HepG2 (cell line): ENCODE data around the gene CNOT10. TPM values are rescaled to one million over a fixed set of nuclear protein-coding genes. Genes with fewer than 3 reads are reported as not detected.

ENCODE experiments used
- ATAC-seq: fragments of 200-7000 bp; cut with Tn5 transposase; 3 replicates; pipeline ENCODE4 v1.9.1; 2020; ENCODE audit warnings: mild to moderate bottlenecking, moderate library complexity
- BruUV-seq: library from RNA; stranded (reverse); fragments of 400-500 nt; replicated peaks from 2 replicates; lab custom pipeline; 2021; lab: Mats Ljungman, UMichigan
- CTCF ChIA-PET: fragments of 300-600 bp; formaldehyde crosslinking; extraction: SDS; loops from one replicate; lab custom pipeline; 2021; ENCODE audit warnings: low total read pairs, inconsistent platforms, low intra/inter-chr PET ratio; lab: Yijun Ruan, JAX
- POLR2A ChIA-PET: fragments of 350-600 bp; sonication (Branson Sonifier 250); formaldehyde crosslinking; loops from one replicate; lab custom pipeline; 2020; ENCODE audit warnings: antibody characterized with exemption, inconsistent platforms; lab: Yijun Ruan, JAX
- DNase-seq: peaks from one replicate; pipeline ENCODE4 v3.0.0-alpha.2; 2015; ENCODE audit warnings: low spot score
- FAIRE-seq: peaks from 3 replicates; lab custom pipeline; 2011; peaks lifted over from hg19 to GRCh38; lab: Jason Lieb, UNC
- H2AFZ ChIP-seq: one replicate; pipeline ENCODE4 v1.6.1; 2011; ENCODE audit warnings: low read length, inconsistent platforms
- H3K27ac ChIP-seq: fragments of 300-600 bp; 3 replicates; pipeline ENCODE4 v1.8.0; 2011; ENCODE audit warnings: mixed run types, mild to moderate bottlenecking, mixed read lengths, low read length, inconsistent platforms; ENCODE audit not compliant: insufficient read depth; ENCODE audit errors: extremely low read length
- H3K27me3 ChIP-seq, 2 experiments: fragments of 200-600 bp in 1 of 2; 2 replicates in 1 of 2; 3 replicates in 1 of 2; pipeline versions ENCODE4 v1.6.0 to v1.8.0; 2011; ENCODE audit warnings: low read length in 2 of 2, mild to moderate bottlenecking in 2 of 2, moderate library complexity in 2 of 2, inconsistent platforms in 1 of 2; ENCODE audit not compliant: insufficient read depth in 2 of 2, control insufficient read depth in 1 of 2
- H3K36me3 ChIP-seq, 2 experiments: fragments of 200-600 bp in 1 of 2; replicated peaks in 1 of 2; 2 replicates in 1 of 2; 3 replicates in 1 of 2; pipeline versions ENCODE4 v1.5.1 to v1.8.0; 2011; ENCODE audit warnings: low read length in 2 of 2, inconsistent platforms in 1 of 2; ENCODE audit not compliant: insufficient read depth in 2 of 2, control insufficient read depth in 1 of 2
- H3K4me1 ChIP-seq: 2 replicates; pipeline ENCODE4 v1.5.1; 2012; ENCODE audit warnings: low read length, inconsistent platforms; ENCODE audit not compliant: insufficient read depth
- H3K4me2 ChIP-seq: 2 replicates; pipeline ENCODE4 v1.6.0; 2011; ENCODE audit warnings: low read depth, low read length, inconsistent platforms
- H3K4me3 ChIP-seq, 3 experiments: fragments of 200-600 bp in 1 of 3; sonication (generic), shearing (Covaris generic) in 1 of 3; replicated peaks in 1 of 3; 2 replicates each; pipeline ENCODE4 v1.5.1; 2011 to 2016; ENCODE audit warnings: low read length in 3 of 3, inconsistent platforms in 2 of 3, low read depth in 2 of 3, mild to moderate bottlenecking in 2 of 3, control low read depth in 1 of 3, mixed read lengths in 1 of 3; ENCODE audit not compliant: insufficient read depth in 1 of 3
- H3K79me2 ChIP-seq: one replicate; pipeline ENCODE4 v1.6.1; 2011; ENCODE audit warnings: low read length, inconsistent platforms; ENCODE audit not compliant: insufficient read depth
- H3K9ac ChIP-seq: 2 replicates; pipeline ENCODE4 v1.6.0; 2011; ENCODE audit warnings: mild to moderate bottlenecking, low read depth, low read length, inconsistent platforms; ENCODE audit not compliant: insufficient read depth
- H3K9me3 ChIP-seq: 2 replicates; pipeline ENCODE4 v1.5.1; 2012; ENCODE audit warnings: mild to moderate bottlenecking, low read length
- H4K20me1 ChIP-seq: 2 replicates; pipeline ENCODE4 v1.6.0; 2011; ENCODE audit warnings: inconsistent platforms, mild to moderate bottlenecking, low read length, moderate library complexity; ENCODE audit not compliant: insufficient read depth
- ATF1 ChIP-seq: IDR thresholded peaks from 2 replicates; pipeline ENCODE4 v1.6.1; 2016; ENCODE audit warnings: mild to moderate bottlenecking, control low read depth
- HHEX ChIP-seq: IDR thresholded peaks from 2 replicates; pipeline ENCODE4 v1.6.1; 2016; ENCODE audit warnings: control low read depth
- MBD4 ChIP-seq: IDR thresholded peaks from 2 replicates; pipeline ENCODE4 v1.6.1; 2012; ENCODE audit warnings: low read length, inconsistent platforms, borderline replicate concordance
- NFKBIZ ChIP-seq: IDR thresholded peaks from 2 replicates; pipeline ENCODE4 v1.6.1; 2018; ENCODE audit warnings: missing genetic modification reagents, missing compliant biosample characterization
- NR1H2 ChIP-seq: sonication (generic); formaldehyde crosslinking; IDR thresholded peaks from 2 replicates; pipeline ENCODE4 v1.8.1; 2022; ENCODE audit warnings: low read depth, missing genetic modification reagents, borderline replicate concordance
- ZFP62 ChIP-seq: sonication (generic); formaldehyde crosslinking; IDR thresholded peaks from 2 replicates; pipeline ENCODE4 v1.4.0; 2020; ENCODE audit warnings: missing genetic modification reagents
- ZNF460 ChIP-seq: sonication (generic); formaldehyde crosslinking; IDR thresholded peaks from 2 replicates; pipeline ENCODE4 v1.5.1; 2020; ENCODE audit warnings: missing genetic modification reagents, mild to moderate bottlenecking, borderline replicate concordance
- ZNF7 ChIP-seq: IDR thresholded peaks from 2 replicates; pipeline ENCODE4 v1.6.1; 2016; ENCODE audit warnings: missing biosample characterization, missing genetic modification reagents
- WGBS: methylation state at CpG from one replicate; pipeline ENCODE4 v1.1.6; 2017; ENCODE audit warnings: low lambda C conversion rate; 5-methylcytosine and 5-hydroxymethylcytosine counted together
- in situ Hi-C: cut with HindIII; loops from 2 replicates; pipeline ENCODE4 v1.10.0; 2017; ENCODE audit warnings: low pct_unique_long_range_greater_than_20kb; ENCODE audit not compliant: extremely low pct_ligation_motif_present
- intact Hi-C: fragments of 100-400 bp; cut with micrococcal nuclease; formaldehyde crosslinking; loops from one replicate; pipeline ENCODE4 v1.10.0; 2022; ENCODE audit not compliant: unreplicated experiment
- polyA plus RNA-seq, 8 experiments: library from polyadenylated mRNA; depleted of rRNA in 3 of 8; stranded (reverse) in 7 of 8; unstranded in 1 of 8; fragments of >200 nt; fragmentation: Illumina TruSeq in 4 of 8; extraction: Trizol in 4 of 8; gene quantifications; 2 replicates each; pipeline versions ENCODE4 v1.2.1 to v1.2.3, GENCODE V29; 2011 to 2016; ENCODE audit warnings: low read depth in 4 of 8, missing spikeins in 1 of 8, mixed read lengths in 1 of 8; ENCODE audit not compliant: insufficient read depth in 1 of 8
- total RNA-seq, 5 experiments: library from RNA; depleted of rRNA; stranded (reverse); fragments of >200 nt; fragmentation: Illumina TruSeq; extraction: Trizol; gene quantifications; 2 replicates each; pipeline ENCODE4 v1.2.3, GENCODE V29; 2016; ENCODE audit warnings: low read depth in 1 of 5
- TF ChIP-seq, protein P1 (sequence below): IDR thresholded peaks from 2 replicates; pipeline ENCODE4 v1.6.1; 2016; ENCODE audit warnings: low read depth, missing genetic modification reagents, missing compliant biosample characterization
- TF ChIP-seq, protein P2 (sequence below): sonication (generic); formaldehyde crosslinking; IDR thresholded peaks from 2 replicates; pipeline ENCODE4 v1.8.0; 2022; ENCODE audit warnings: mild to moderate bottlenecking, missing genetic modification reagents, moderate library complexity
- TF ChIP-seq, protein P3 (sequence below), 2 experiments: sonication (generic) in 1 of 2; formaldehyde crosslinking in 1 of 2; IDR thresholded peaks; 2 replicates each; pipeline versions ENCODE4 v1.4.0 to v1.6.1; 2018 to 2020; ENCODE audit warnings: missing genetic modification reagents in 2 of 2, borderline replicate concordance in 1 of 2, low read depth in 1 of 2, mild to moderate bottlenecking in 1 of 2, missing biosample characterization in 1 of 2

The CNOT10 gene
- total and polyA plus RNA-seq, 2 of the 13 experiments (the other 11 are each of a cell fraction or from before 2014, with no cell fraction given): 21.2 to 34.1 TPM

DNA sequence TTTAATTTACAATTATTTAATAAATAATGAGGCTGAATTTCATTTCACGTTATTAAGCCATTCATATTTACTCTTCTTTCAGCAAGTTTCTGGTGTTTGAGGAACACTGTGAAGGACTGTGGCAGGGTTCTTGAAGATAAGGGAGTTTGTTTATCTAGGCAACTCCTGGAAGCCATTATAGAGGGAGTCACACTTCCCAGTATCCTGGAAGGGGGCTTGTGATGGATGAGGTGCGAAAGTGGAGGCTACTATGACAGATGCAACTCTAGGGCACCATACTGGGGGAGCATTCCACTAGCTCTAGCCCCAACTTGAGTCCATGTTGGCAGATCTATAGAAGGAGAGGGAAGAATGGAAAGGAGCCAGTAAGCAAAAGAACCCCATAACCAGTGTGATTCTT, 14.4 kb downstream of the CNOT10 start:
- TF ChIP-seq ZNF7: no peak
- TF ChIP-seq, protein P1, sequence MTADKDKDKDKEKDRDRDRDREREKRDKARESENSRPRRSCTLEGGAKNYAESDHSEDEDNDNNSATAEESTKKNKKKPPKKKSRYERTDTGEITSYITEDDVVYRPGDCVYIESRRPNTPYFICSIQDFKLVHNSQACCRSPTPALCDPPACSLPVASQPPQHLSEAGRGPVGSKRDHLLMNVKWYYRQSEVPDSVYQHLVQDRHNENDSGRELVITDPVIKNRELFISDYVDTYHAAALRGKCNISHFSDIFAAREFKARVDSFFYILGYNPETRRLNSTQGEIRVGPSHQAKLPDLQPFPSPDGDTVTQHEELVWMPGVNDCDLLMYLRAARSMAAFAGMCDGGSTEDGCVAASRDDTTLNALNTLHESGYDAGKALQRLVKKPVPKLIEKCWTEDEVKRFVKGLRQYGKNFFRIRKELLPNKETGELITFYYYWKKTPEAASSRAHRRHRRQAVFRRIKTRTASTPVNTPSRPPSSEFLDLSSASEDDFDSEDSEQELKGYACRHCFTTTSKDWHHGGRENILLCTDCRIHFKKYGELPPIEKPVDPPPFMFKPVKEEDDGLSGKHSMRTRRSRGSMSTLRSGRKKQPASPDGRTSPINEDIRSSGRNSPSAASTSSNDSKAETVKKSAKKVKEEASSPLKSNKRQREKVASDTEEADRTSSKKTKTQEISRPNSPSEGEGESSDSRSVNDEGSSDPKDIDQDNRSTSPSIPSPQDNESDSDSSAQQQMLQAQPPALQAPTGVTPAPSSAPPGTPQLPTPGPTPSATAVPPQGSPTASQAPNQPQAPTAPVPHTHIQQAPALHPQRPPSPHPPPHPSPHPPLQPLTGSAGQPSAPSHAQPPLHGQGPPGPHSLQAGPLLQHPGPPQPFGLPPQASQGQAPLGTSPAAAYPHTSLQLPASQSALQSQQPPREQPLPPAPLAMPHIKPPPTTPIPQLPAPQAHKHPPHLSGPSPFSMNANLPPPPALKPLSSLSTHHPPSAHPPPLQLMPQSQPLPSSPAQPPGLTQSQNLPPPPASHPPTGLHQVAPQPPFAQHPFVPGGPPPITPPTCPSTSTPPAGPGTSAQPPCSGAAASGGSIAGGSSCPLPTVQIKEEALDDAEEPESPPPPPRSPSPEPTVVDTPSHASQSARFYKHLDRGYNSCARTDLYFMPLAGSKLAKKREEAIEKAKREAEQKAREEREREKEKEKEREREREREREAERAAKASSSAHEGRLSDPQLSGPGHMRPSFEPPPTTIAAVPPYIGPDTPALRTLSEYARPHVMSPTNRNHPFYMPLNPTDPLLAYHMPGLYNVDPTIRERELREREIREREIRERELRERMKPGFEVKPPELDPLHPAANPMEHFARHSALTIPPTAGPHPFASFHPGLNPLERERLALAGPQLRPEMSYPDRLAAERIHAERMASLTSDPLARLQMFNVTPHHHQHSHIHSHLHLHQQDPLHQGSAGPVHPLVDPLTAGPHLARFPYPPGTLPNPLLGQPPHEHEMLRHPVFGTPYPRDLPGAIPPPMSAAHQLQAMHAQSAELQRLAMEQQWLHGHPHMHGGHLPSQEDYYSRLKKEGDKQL (CRISPR knock-in tag): no peak
- TF ChIP-seq, all 625 proteins: peak for 0
- DNase-seq (no peak), FAIRE-seq (no peak), ATAC-seq (no peak)
- Histone ChIP-seq H3K9ac (no peak overlapping the region), H3K4me2 (no peak overlapping the region), H3K36me3 (peaks cover 1 to 3% of the 10 kb centered on the region in 2 experiments; a peak in 1 of 5 replicates), H3K4me1 (peaks cover 24% of the 10 kb centered on the region), H3K27ac (no peak overlapping the region), H3K9me3 (no peaks in the 10 kb centered on the region), H2AFZ (no peak overlapping the region), H3K79me2 (peaks cover 43% of the 10 kb centered on the region), H3K4me3 (no peak overlapping the region), H3K27me3 (no peaks in the 10 kb centered on the region), H4K20me1 (no peaks in the 10 kb centered on the region)
- ChIA-PET POLR2A (no interaction called here), CTCF (no interaction called here)
- in situ Hi-C loops: no loop called here
- no TSS peak for BruUV-seq
- intact Hi-C loops: no loop called here
- WGBS: 98% methylated on average over 2 of the region's 2 CpGs

DNA sequence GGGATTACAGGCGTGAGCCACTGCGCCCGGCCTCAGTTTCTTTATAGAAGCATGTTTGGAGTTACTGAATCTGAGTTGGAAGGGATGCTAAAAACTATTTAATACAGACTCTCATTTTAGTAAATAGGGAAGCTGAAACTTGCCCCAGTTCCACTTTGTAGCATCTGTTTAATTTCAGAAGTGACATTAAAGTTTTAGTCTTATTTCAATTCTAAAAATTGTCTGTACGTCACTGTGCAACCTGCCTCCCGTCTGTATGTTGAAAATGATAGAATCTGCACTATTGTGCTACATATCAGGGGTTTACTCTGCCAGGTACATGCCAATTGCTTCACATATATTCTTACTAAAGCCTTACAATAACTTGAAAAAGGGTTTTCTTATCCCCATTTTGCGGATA, 15.3 kb downstream of the CNOT10 start:
- no peak overlapping the region for H3K4me3 ChIP-seq
- 81% methylated on average over 6 of the region's 6 CpGs for WGBS
- H2AFZ ChIP-seq: no peak overlapping the region
- no peak overlapping the region for H3K9ac ChIP-seq
- FAIRE-seq (no peak), ATAC-seq (no peak), DNase-seq (no peak)
- H3K4me1 ChIP-seq: peaks cover 18% of the 10 kb centered on the region
- H3K9me3 ChIP-seq: no peaks in the 10 kb centered on the region
- BruUV-seq: no TSS peak
- no peaks in the 10 kb centered on the region for H4K20me1 ChIP-seq
- peaks cover 2 to 3% of the 10 kb centered on the region in 2 experiments; a peak in 2 of 5 replicates for H3K36me3 ChIP-seq
- peaks cover 40% of the 10 kb centered on the region for H3K79me2 ChIP-seq
- in situ Hi-C loops: no loop called here
- POLR2A ChIA-PET: no interaction called here
- no peak overlapping the region for H3K27ac ChIP-seq
- CTCF ChIA-PET: no interaction called here
- intact Hi-C loops: no loop called here
- H3K4me2 ChIP-seq: no peak overlapping the region
- H3K27me3 ChIP-seq: no peaks in the 10 kb centered on the region
- no peak for TF ChIP-seq ZFP62 (CRISPR knock-in tag)
- no peak for TF ChIP-seq ATF1 (CRISPR knock-in tag)
- no peak for TF ChIP-seq NR1H2 (CRISPR knock-in tag)
- no peak for TF ChIP-seq MBD4
- TF ChIP-seq, protein P2, sequence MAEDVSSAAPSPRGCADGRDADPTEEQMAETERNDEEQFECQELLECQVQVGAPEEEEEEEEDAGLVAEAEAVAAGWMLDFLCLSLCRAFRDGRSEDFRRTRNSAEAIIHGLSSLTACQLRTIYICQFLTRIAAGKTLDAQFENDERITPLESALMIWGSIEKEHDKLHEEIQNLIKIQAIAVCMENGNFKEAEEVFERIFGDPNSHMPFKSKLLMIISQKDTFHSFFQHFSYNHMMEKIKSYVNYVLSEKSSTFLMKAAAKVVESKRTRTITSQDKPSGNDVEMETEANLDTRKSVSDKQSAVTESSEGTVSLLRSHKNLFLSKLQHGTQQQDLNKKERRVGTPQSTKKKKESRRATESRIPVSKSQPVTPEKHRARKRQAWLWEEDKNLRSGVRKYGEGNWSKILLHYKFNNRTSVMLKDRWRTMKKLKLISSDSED (CRISPR knock-in tag): no peak
- no peak for TF ChIP-seq NFKBIZ (CRISPR knock-in tag)
- TF ChIP-seq HHEX (CRISPR knock-in tag): no peak
- TF ChIP-seq, protein P3, sequence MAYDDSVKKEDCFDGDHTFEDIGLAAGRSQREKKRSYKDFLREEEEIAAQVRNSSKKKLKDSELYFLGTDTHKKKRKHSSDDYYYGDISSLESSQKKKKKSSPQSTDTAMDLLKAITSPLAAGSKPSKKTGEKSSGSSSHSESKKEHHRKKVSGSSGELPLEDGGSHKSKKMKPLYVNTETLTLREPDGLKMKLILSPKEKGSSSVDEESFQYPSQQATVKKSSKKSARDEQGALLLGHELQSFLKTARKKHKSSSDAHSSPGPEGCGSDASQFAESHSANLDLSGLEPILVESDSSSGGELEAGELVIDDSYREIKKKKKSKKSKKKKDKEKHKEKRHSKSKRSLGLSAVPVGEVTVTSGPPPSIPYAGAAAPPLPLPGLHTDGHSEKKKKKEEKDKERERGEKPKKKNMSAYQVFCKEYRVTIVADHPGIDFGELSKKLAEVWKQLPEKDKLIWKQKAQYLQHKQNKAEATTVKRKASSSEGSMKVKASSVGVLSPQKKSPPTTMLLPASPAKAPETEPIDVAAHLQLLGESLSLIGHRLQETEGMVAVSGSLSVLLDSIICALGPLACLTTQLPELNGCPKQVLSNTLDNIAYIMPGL (CRISPR knock-in tag; IDR thresholded peaks at IDR 0.05; ENCODE audit: borderline replicate concordance in 1 of 2, low read depth in 1 of 2): no peak
- no peak for TF ChIP-seq ZNF460 (CRISPR knock-in tag)
